Neural crest cell (in vitro differentiated cells): ENCODE data around the gene S100A16. TPM values are rescaled to one million over a fixed set of nuclear protein-coding genes. Genes with fewer than 3 reads are reported as not detected.
A peak's percentile ranks its signal among the peaks of the same experiment; 100 is the strongest.

ENCODE experiments used
- DNase-seq: peaks from one replicate; pipeline ENCODE4 v3.0.0; 2021; ENCODE audit warnings: low read depth, mixed read lengths, low spot score
- H3K27ac Mint-ChIP-seq: one replicate; pipeline ENCODE4 v1.8.0; 2021; ENCODE audit warnings: mild to moderate bottlenecking, mixed read lengths; ENCODE audit not compliant: unreplicated experiment
- H3K27me3 Mint-ChIP-seq: 2 replicates; pipeline ENCODE4 v1.8.0; 2021; ENCODE audit warnings: low read depth, mild to moderate bottlenecking, mixed read lengths
- H3K36me3 Mint-ChIP-seq: 2 replicates; pipeline ENCODE4 v1.8.0; 2021; ENCODE audit warnings: low read depth, mild to moderate bottlenecking, mixed read lengths
- H3K4me1 Mint-ChIP-seq: 2 replicates; pipeline ENCODE4 v1.8.0; 2021; ENCODE audit warnings: mixed read lengths
- H3K4me3 Mint-ChIP-seq: one replicate; pipeline ENCODE4 v1.8.0; 2021; ENCODE audit warnings: mild to moderate bottlenecking, mixed read lengths
- H3K9me3 Mint-ChIP-seq: 2 replicates; pipeline ENCODE4 v1.8.0; 2021; ENCODE audit warnings: mixed read lengths
- total RNA-seq: library from RNA; stranded (reverse); gene quantifications from 2 replicates; pipeline ENCODE4 v1.2.1, GENCODE V29; 2021
- TF ChIP-seq, protein P1 (sequence below): fragments of 200-600 bp; sonication (generic); conservative IDR thresholded peaks from 2 replicates; pipeline ENCODE4 v1.5.0; 2021; ENCODE audit warnings: antibody characterized with exemption, mild to moderate bottlenecking

The S100A16 gene
- total RNA-seq, 1 donor from 2014 or later: 7.1 TPM

DNA sequence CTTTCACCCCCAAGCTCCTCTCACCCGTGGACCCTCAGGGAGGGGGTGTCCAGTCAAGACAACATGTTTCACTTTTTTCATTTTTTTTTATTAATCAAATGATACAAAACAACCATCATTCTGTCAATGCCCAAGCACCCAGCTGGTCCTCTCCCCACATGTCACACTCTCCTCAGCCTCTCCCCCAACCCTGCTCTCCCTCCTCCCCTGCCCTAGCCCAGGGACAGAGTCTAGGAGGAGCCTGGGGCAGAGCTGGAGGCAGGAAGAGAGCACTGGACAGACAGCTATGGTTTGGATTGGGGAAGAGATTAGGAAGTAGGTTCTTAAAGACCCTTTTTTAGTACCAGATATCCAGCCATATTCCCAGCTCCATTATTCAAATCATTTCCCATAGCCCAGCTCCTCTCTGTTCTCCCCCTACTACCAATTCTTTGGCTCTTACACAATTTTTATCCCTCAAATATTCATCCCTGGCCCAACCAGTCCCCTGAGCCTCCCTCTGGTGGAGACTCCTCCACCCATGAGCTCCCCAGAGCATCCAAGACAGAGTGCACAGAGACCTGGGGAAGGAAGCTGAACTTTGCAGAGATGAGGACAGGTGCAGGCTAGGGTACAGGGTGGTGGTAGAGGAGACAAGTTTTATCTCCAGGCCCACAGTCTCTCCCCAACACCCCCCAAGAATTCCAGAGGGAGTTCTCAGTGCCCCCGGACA lies 1.4 kb upstream of the S100A16 start:
- peak overlapping the region; percentile 87 for H3K27ac Mint-ChIP-seq
- peaks cover 24% of the 10 kb centered on the region for H3K4me1 Mint-ChIP-seq
- H3K36me3 Mint-ChIP-seq: no peaks in the 10 kb centered on the region
- no peaks in the 10 kb centered on the region for H3K27me3 Mint-ChIP-seq
- DNase-seq: no peak
- H3K9me3 Mint-ChIP-seq: no peaks in the 10 kb centered on the region
- H3K4me3 Mint-ChIP-seq: no peak overlapping the region
- TF ChIP-seq, protein P1, sequence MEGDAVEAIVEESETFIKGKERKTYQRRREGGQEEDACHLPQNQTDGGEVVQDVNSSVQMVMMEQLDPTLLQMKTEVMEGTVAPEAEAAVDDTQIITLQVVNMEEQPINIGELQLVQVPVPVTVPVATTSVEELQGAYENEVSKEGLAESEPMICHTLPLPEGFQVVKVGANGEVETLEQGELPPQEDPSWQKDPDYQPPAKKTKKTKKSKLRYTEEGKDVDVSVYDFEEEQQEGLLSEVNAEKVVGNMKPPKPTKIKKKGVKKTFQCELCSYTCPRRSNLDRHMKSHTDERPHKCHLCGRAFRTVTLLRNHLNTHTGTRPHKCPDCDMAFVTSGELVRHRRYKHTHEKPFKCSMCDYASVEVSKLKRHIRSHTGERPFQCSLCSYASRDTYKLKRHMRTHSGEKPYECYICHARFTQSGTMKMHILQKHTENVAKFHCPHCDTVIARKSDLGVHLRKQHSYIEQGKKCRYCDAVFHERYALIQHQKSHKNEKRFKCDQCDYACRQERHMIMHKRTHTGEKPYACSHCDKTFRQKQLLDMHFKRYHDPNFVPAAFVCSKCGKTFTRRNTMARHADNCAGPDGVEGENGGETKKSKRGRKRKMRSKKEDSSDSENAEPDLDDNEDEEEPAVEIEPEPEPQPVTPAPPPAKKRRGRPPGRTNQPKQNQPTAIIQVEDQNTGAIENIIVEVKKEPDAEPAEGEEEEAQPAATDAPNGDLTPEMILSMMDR: no peak

DNA sequence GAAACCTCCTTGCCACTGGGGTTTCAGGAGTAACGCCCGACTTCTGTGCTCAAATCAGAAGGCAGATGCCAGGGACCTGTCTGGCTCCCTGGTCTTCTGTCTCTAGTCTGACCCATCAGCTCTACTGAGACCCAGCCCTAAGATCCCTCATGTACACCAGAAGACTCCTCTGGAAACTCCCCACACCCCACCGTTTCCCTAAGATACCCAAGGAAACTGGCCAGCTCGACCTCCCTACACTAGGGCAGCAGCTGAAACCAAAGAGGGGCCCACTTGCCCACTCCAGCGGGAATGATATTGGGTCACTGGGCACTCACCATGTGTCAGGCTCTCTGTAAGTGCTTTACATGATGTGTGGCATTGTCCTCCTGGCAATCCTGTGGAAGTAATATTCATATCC lies 469 bp upstream of the S100A16 start:
- H3K4me1 Mint-ChIP-seq: peaks cover 33% of the 10 kb centered on the region
- H3K4me3 Mint-ChIP-seq: no peak overlapping the region
- H3K27me3 Mint-ChIP-seq: no peaks in the 10 kb centered on the region
- DNase-seq: no peak
- no peak overlapping the region for H3K27ac Mint-ChIP-seq
- no peaks in the 10 kb centered on the region for H3K9me3 Mint-ChIP-seq
- TF ChIP-seq, protein P1: no peak
- H3K36me3 Mint-ChIP-seq: no peaks in the 10 kb centered on the region

DNA sequence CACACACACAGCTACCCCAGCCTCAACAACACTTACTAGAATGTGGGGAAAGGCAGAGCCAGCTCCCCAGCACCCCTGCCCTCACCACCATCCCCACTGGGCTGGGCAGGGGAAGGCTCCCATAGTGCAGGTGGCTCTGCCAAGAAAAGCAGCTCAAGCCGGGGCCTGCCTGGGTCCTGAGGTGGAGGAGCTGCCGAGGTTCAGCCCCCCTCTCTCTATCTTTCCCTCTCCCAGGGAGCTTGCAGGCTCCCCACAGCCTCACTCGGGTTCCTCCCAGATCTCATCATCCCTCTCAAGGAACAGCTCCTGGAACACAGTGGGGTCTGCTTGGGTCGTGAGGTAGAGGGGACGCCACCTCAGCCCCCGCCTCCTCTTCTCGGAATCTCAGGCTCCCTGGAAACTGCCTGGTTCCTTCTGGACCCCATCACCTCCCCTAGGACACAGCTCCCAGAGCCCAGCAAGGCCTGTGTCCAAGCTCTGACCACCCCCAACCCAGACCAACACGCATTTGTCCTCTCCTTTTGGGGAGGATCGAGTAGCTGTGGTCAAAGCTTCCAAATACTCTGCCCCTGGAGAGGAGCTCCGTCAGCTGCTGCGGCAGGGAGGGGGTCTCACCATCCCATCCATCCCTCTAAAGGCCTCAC lies 704 bp downstream of the S100A16 start:
- Mint-ChIP-seq H3K36me3 (no peaks in the 10 kb centered on the region), H3K27me3 (no peaks in the 10 kb centered on the region), H3K9me3 (no peaks in the 10 kb centered on the region), H3K4me1 (peaks cover 42% of the 10 kb centered on the region), H3K4me3 (no peak overlapping the region), H3K27ac (peak overlapping the region; percentile 89)
- TF ChIP-seq, protein P1: no peak
- no peak for DNase-seq

DNA sequence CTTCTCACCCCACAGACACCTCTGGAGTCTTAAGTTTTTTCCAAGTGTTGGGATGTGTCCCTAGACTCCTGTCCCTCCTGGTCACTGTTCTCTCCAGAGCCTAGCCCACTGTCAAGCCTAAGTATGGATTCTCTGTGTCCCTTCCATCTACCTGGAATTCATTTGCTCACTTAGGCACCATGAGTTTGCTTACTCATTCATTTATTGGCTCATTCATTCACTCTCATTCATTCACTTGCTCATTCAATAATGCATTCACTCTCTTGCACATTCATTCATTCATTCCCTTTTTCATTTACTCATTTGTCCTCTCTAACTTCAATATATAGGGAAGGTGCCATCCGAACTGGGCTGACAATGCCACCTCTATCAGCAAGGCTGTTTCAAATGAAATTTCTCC lies 1.6 kb downstream of the S100A16 start:
- H3K27ac Mint-ChIP-seq: peak overlapping the region; percentile 0
- TF ChIP-seq, protein P1: no peak
- H3K4me1 Mint-ChIP-seq: peaks cover 49% of the 10 kb centered on the region
- H3K27me3 Mint-ChIP-seq: no peaks in the 10 kb centered on the region
- no peak for DNase-seq
- no peak overlapping the region for H3K4me3 Mint-ChIP-seq
- no peaks in the 10 kb centered on the region for H3K36me3 Mint-ChIP-seq
- H3K9me3 Mint-ChIP-seq: no peaks in the 10 kb centered on the region

DNA sequence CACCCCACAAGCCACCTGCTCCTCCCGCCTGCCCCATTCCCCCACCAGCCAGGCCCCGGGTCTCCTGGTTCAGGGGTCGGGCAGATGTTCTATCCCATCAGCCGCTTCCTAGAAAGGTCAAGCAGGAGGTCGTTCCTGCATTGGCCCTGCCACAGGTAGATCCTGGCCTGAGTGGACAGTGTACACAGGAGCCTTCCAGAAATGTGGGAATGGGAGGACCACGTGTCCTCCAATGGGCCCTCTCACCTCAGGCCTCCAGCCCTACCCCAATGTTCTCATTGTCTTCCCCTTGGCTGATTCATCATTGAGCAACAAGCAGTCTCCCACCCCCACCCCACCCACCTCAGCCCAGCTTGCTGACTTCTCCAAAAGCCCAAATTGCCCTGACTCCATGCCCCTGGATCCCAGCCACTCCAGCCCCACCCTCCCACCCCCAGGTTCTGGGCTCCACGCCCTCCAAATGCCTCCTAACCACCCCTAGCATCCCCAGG lies 2.1 kb downstream of the S100A16 start:
- TF ChIP-seq, protein P1: no peak
- H3K9me3 Mint-ChIP-seq: no peaks in the 10 kb centered on the region
- no peak overlapping the region for H3K27ac Mint-ChIP-seq
- H3K27me3 Mint-ChIP-seq: no peaks in the 10 kb centered on the region
- no peaks in the 10 kb centered on the region for H3K36me3 Mint-ChIP-seq
- peaks cover 49% of the 10 kb centered on the region for H3K4me1 Mint-ChIP-seq
- DNase-seq: no peak
- H3K4me3 Mint-ChIP-seq: no peak overlapping the region
